Stimulated activated naive CD4-positive, alpha-beta T cell treated with Interleukin-2 at 50 U/mL for 16 hours (primary cell): ENCODE data around the gene ARHGAP5.

Experiments
- DNase-seq: peaks from one replicate; lab custom pipeline; 2025; lab: John Stamatoyannopoulos, UW

The ARHGAP5 gene

DNA sequence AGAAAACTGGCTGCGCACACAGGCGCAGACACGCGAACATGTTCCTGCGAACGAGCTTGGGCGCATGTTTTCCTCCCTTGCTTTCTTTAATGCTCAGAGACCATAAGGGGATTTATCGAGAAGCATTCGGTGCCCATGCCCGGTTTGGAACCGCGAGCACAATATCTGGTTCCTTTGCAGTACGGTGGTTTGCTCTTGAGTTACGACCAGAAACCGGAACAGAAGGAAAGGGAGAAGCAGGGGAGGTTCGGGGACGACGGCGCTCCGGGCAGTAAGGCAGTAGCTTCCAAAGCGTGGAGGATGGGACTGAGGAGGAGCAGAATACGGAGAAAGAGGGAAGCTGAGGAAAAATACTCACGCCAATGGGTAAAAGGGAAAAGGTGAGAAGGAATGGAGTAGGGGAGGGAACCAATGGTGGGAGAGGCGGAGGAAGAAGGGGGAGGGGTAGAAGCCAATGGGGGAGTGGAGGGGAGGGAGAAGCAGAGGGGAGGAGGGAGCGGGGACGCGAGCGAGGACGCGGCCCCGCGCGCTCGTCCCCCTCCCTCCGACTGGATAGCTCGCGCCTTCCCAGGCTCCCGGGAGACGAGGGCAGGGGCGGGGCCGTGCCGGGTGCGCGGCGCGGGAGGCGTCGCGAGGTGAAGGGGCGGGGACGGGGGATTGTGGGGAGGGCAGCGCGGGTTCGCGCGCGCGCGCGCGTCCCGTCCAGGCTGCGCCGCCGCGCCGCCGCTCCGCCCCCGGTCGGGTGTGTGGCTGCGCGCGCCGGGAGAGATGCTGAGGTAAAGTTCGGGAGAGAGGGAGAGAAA, 625 bp upstream of the ARHGAP5 start:
- DNase-seq, result peak; percentile 85

DNA sequence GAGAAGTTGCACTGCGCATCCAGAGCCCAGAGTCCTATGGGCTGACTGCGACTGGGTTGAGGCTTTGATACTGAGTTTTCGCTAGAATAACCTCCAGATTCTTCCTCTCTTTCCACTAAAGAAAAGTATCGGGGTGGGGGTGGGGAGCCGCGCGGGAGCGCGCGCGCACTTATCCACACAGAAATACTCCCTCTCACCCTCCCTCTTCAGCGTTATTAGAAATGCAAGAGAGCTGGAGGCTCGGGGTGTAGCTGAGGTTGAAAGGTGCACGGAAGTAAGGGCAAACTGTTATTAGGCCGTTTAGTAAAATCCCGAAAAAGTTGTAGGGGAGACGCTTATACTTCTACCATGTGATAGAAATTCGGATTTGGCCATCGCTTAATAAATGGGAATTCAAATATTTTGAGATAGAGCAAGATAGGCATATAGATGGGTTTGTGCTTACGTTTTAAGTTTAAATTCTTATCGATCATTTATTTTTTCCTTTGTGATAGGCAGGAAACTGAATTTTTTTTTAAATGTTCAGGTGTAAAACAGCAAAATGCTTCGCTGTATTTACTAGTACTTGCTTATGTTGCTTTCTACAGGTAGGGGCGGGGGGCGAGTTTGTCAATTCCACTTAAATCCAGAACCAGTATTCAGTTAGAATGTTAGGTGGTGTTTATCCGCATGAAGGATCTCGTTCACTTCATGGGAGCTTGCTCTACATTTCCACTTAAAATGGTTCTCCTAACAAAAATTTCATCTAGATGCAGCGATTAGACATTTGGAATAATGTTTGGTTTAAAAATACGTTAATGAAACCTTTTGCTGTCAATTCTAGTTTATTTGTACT, 1.1 kb downstream of the ARHGAP5 start:
- DNase-seq, result no peak

DNA sequence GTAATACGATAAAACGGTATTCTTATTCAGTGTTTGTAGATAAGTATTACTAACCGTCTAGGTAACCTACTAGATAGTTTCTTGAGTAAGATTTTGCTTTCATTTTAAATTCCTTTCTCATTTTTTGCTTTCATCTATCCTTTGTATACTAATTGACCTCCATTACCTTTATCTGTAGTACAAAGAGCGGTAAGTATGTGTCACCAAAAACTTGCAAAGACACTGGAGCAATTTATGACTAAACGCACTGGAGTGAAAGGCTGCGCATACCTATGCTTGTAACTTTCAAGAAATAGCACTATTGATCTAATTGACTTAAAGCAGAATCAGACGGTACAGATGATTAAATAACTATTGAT, 1.7 kb downstream of the ARHGAP5 start:
- no peak for DNase-seq

DNA sequence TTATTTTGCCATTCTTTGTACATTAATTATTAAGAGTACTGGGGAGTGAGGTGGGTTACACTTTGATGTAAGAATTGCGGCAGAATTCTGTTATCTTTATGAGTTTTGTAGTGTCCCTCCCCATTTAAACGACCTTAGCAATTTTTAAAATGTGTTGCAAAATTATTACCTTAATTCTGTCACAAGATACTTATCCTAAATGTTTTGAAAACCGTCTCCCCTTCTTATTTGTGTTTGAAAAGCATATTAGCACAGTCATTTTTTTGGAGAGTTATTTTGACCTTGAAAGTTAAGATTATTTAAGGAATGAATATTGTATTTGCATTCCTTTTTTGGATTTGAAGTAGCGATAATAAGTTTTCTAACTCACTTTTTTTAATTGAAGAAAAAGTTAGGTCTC, 2.2 kb downstream of the ARHGAP5 start:
- DNase-seq, result no peak

DNA sequence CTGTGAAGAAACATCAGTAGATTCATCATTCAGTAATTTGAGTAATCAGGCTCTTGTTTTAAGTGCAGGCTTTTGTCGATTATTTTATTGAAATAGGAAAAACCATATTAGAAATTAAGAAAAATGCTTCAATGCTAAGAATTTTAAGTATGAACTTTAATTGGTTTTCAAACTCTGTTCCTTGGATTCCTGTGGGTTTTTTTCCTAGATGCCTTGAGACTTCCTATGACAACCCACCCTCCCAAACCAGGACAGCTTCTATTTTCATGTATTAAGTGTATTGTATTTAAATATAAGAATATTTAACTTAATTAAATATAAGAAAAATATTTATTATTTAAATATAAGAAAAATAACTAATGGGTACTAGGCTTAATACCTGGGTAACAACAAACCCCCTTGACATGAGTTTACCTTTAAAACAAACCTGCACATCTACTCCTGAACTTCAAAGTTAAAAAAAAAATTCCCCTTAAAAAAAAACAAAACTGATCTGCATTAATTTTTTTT, 3.0 kb downstream of the ARHGAP5 start:
- no peak for DNase-seq

DNA sequence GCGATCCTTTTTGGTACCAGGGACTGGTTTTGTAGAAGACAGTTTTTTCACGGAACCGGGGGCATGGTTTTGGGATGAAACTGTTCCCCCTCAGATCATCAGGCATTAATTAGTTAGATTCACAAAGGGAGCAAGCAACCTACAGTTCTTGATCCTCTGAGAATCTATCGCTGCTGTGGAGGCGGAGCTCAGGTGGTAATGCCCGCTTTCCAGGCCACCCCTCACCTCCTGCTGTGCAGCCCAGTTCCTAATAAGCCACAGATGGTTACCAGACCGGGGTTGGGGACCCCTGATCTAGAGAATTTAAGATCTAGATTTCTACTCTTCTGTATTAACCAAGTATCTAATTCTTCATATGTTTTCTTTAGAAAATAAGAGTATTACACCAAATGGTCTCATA, 4.8 kb downstream of the ARHGAP5 start:
- DNase-seq, result no peak

DNA sequence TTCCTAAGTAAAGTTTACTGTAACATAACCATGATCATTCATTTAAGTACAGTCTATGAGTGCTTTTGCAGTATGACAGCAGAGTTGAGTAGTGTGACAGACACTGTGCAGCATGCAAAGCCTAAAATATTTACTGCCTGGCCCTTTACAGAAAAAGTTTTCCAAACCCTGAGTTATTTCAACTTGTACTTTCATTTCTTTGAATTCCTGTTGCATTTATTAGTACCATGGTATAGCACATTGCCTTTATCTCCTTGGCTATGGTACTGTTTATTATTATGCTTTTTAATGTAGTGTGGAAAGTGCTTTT, 6.2 kb downstream of the ARHGAP5 start:
- no peak for DNase-seq

DNA sequence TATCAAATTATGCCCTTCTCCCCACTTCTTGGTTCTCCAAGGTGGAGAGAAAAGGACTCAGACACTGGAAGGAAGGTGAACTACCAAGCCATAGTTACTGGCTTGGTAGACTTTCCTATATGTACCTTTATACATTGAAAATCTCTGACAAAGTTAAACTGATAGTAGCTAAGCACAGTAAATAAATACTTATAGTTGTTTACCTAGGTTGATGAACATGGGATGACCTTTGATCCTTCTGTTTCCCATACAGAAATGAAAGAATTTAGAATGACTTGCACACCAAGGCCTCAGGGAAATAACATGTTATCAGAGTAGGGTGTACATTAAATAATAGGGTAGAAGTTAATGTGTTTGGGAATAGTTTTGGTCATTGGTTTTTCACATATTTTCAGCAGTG, 6.7 kb downstream of the ARHGAP5 start:
- no peak for DNase-seq

DNA sequence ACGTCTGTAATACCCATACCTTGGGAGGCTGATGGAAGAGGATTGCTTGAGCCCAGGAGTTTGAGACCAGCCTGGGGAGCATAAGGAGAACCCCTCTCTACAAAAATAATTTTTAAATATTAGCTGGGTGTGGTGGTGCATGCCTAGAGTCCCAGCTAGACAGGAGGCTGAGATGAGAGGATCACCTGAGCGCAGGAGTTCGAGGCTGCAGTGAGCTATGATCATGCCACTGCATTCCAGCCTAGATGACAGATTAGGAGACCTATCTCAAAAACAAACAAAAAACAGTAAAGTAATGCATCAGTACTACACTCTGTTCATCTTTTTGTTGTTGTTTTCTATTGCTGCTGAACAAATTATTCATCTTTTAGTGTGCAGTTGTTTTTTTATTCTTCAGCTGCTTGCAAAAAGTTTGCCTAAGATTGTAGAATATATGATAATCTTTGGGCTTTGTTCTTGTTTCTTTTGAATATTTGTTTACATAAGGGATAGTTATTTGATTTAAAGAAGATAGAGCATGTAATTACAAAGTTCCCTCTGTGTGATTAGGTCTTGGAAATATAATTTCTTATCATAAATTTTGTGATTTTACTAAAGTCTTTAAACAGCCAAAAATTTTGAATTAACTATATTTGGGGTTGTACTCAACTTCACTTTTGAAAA, 8.2 kb downstream of the ARHGAP5 start:
- no peak for DNase-seq

DNA sequence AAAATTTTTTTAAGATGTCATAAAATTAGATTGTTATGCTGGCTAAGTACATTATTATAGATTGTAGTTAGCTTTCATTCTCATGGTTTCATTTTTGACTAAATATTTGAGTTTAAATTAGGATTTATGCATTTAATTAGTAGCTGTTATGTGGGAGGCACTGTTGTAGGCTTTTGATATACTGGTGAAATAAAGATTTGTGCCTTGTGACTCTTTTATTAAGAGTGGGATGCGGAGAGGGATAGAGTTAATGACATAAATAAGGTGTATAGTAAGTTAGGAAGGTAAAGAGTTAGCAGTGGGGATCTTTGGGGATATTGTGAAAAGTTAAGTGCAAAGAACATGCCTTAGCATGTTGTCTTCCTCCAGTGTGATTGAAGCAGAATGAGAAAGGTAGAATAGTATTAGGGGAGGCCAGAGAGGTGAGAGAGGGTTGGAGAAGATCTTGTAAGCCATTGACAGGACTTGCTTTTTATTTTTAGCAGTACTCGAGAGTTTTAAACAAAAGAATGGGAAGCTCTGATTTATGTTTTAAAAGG, 8.8 kb downstream of the ARHGAP5 start:
- DNase-seq, result no peak

DNA sequence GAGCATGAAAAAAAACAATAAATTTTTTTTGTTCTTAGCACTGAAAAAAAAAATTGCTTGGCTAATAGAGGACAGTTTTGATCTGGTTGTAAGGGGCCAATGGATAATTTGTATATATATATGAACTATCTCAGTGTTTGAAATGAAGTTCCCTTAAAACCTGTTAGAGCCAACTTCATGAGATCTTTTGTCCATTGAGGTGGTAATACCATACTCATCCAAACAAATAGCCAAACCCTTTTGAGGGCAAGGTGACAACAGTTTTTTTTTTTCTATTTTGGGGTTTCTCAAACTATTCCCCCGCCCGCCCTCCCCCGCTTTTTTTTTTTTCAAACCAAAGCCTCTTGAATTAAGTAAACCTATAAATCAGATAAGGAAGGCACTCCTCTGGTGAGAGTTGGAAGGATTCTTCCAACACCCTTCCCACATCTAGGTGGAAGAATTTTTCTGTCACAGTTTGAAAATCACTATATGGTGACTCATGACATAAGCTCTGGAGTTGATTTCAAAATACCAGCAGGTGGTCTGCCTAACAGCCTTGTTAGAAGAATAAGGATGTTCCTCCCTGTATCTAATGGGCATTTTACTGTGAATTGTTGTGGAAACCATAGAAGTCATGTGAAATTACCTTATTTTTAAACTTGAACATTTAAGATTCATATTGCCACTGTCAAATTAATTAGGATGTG, 10.2 kb downstream of the ARHGAP5 start:
- no peak for DNase-seq

DNA sequence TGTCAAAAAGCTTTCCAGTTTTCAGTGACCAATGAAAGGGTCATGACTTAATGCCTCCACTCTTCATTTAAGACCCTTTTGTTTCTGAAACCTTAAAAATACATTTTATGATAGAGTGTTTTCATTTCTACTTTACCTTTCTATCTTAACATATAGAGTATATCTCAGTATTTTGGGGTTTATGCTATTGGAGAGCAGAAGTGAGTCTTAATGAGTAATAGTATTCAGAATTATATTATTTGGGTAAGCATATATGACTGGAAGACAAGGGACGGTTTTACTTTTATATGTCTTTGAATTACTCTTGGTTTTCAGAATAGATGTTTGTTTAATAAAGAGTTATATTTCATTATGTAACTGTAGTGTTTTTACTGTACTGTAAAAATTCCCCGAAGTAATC, 10.8 kb downstream of the ARHGAP5 start:
- DNase-seq, result no peak

DNA sequence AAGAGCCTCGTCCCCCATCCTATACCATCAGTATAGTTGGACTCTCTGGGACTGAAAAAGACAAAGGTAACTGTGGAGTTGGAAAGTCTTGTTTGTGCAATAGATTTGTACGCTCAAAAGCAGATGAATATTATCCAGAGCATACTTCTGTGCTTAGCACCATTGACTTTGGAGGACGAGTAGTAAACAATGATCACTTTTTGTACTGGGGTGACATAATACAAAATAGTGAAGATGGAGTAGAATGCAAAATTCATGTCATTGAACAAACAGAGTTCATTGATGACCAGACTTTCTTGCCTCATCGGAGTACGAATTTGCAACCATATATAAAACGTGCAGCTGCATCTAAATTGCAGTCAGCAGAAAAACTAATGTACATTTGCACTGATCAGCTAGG, 13.6 kb downstream of the ARHGAP5 start:
- no peak for DNase-seq

DNA sequence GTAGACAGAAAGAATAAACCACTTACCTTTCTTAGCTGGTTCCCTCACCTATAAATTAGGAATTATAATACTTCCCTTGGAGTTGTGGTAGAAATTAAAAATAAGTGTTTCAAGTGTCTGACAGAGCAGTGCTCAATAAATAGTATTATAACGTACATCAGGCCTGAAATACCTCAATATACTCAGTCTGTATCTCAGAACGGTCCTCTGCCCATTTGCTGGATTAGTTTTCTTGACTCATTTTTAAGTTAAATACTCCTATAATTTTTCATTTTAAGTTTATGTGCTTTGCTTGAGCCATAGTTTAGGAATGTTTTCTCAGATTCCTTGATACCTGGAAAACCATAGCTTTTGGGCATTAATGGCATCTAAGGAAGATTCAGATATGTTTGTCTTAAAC, 22.4 kb downstream of the ARHGAP5 start:
- DNase-seq, result no peak

DNA sequence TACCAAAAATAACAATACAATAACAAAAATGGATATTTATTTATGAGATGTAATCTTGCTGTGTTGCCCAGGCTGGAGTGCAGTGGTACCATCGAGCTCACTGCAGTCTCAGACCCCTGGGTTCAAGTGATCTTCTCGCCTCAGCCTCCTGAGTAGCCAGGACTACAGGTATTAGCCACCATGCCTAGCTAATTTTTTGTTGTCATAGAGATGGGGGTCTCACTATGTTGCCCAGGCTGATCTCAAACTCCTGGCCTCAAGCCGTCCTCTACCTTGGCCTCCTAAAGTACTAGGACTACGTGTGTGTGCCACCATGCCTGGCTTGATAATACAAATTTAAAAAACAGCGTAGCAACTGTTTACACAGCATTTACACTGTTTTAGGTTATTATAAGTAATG, 23.1 kb downstream of the ARHGAP5 start:
- no peak for DNase-seq

DNA sequence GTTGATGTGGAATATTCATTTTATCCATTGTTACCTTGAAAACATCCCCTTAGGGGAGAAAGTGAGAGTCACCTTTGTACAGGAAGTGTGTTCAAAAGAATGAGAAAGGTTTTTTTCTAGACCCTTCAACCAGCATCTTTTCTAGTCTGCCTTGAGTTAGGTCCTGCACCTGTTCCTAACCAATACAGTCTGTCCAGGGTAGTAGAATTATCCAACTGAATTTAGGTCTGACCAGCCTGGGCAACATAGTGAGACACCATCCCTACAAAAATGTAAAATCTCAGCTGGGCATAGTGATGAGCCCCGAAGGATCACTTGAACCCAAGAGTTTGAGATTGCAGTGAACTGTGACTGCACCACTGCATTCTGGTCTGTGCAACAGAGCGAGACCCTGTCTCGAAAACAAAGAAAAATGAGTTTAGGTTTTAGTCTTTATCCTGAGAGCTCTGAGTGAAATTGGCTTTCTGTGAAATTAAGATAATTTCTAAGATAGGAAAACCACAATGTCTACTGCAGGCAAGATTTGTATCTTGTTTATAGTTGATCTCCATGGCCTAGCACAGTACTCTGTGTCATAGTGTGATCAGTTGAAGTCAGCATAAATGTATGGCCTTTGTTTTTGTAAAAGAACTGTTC, 25.2 kb downstream of the ARHGAP5 start:
- no peak for DNase-seq

DNA sequence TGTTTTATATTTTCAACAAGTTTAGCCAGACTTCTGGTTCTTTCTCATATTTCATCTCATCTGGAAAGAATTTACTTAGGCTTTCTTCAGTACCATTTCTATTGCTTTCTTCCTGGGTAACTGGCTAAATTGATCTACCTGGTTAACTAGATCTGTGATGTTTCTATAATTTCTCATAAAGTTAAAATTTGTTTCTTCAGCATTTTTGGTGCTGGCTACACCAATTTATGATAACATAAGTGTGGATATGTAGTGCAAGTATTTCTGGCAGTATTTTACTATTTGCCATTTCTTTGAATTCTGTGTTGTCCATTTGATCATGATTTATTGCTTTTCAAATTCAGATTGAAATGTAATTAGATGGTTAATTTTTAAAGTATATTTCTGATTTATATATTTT, 25.9 kb downstream of the ARHGAP5 start:
- DNase-seq, result no peak

DNA sequence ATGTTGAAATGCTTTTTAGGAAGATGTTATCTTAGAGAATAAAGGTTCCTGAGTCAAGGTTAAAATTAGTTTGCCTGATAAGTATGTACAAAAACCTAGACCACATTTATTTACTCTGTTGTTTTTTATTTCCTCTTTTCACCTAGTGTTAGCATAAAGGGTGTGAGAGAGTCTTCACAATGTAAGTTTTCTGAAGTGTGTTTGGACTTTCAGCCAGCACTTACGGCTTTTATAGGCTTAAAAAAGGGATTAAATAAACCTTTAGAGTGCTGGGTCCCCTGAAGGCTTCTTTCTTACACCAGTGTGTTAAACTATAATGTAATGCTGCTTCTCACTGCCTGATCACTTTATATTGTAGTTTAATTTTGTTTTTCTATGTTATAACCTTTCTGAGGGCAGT, 27.2 kb downstream of the ARHGAP5 start:
- DNase-seq, result no peak

DNA sequence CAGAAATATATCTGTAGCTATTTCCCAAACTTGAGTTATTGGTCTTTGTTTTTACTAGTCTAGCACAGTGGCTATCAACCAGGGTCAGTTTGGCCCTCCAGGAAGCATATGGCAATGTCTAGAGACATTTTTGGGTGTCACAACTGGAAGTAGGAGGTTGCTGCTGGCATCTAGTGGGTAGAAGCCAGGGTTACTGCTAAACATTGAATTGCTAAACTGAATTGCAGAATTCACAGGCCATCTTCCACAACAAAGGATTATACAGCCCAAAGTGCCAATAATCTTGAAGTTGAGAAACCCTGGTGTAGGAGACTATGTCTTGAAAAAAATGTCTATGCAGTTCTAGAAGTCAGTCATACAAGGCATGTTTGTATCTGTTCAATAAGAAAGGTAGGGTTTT, 27.7 kb downstream of the ARHGAP5 start:
- DNase-seq, result no peak

DNA sequence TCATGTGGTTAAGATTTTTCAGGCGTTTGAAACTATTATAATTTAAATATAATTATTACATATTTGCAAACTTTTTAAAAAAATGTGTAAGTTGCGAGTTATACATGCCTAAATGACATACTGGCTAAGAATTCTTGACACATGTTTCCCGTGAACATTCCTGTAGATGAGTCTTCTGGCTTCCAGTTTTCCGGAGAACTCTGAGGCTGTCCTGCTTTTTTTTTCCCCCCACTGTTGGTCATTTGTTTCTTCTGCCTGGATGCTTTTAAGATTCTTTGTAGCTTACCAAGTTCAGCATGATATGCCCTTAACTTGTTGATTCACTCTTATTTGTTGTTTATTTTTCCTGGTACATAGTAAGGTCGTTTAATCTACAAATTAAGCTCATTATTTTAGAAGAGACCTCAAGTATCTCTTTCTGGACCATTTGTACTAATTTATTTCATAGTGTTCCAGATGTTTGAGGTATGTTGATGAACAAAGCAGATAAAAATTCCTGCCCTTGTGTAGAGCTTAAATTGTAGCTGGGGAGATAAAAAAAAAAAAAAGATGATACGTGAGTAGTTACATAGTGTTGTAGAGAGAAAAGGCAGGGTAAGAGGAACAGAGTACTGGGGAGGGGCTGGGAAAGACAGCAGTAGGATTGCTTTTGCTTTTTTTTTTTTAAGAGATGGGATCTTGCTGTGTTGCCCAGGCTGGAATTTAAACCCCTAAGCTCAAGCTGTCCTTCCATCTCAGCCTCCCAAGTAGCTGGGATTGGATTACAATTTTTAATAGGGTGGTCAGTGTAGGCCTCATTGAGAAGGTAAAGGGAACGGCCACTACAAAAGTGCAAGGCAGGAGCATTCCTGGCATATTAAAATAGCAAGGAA, 32.8 kb downstream of the ARHGAP5 start:
- no peak for DNase-seq

DNA sequence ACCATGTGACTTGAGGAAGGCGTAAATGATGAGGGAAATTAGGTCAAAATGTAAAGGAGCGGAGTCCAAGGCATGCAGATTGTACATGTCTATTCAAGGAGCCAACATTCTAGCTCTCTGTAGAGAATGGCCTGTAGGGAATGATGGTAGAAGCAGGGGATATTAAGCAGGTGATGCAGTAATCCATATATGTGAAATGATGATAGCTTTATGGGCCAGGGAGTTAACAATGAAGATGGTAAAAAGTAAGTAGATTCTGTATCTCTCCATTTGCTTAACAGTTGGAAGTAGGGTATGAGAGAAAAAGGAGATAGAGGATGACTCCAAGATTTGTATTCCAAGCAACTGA, 33.4 kb downstream of the ARHGAP5 start:
- no peak for DNase-seq
